GM13977 (cell line): ENCODE data around the gene DGKG.

Experiments
- DNase-seq: peaks from one replicate; pipeline ENCODE4 v3.0.0; 2012; ENCODE audit warnings: low spot score
- CTCF ChIP-seq: IDR thresholded peaks from 2 replicates; pipeline ENCODE4 v1.5.1; 2012; ENCODE audit warnings: mild to moderate bottlenecking, control low read depth; ENCODE audit not compliant: insufficient read depth; ENCODE audit errors: extremely low read depth, missing control alignments
- in situ Hi-C: fragments of 300-500 bp; cut with MboI; formaldehyde crosslinking; loops from one replicate; pipeline ENCODE4 v1.12.0; 2022; ENCODE audit warnings: low sequenced_read_pairs, low pct_unique_long_range_greater_than_20kb, mixed read lengths, inconsistent platforms; ENCODE audit not compliant: unreplicated experiment

Gene DGKG

GRCh38 chr3:186275436-186275835, 86.6 kb downstream of the DGKG start:
- DNase-seq = no peak
- no peak for TF ChIP-seq CTCF
- in situ Hi-C loops = no loop called here

- no peak for TF ChIP-seq CTCF
- no peak for DNase-seq
- in situ Hi-C loops = no loop called here
These were observed 88.4 kb downstream of the DGKG start for GRCh38 chr3:186273586-186273985.

GRCh38 chr3:186270701-186271100, 91.3 kb downstream of the DGKG start:
- no peak for DNase-seq
- no peak for TF ChIP-seq CTCF
- in situ Hi-C loops = no loop called here

DNA sequence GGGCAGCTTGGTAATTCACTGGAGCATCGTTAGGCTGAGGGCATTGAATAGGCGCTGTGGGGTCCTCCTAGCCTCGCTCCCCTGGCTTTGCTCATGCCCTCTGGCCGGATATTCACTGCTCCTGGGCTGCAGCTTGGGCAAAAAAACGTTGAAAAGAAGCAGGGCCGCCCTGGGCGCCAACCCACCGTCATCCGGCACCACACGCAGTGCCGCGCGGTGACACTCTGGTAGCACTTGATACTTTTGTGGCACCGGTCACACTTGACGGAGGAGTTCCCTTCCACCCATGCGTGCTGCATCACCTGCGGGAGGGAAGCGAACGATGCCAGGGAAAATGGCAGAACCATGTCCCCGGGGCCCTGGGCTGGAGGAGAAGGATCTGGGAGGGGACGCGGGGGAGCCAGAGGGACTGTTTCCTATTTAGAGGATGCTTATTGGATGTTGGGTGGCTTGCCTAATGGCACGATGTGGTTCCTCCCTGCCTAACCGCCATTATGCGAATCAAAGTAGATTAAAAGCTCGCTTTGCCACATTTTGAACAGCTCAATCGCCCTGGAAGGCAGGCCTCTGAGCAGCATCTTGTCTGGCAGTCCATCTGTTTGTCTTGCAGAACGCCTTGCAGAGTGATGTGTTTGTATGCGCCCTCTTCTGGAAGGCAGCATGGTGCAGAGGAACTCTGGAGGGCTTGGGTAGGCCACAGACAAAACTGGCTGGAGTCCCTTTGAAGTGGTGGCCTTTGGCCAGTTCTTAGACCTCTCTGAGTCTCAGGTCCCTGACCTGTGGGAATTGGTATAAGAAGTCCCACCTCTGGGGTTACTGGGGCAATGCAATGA, 93.2 kb downstream of the DGKG start:
- in situ Hi-C loops = no loop called here
- no peak for DNase-seq
- peak; percentile 12 for TF ChIP-seq CTCF

GRCh38 chr3:186267758-186268157, 94.3 kb downstream of the DGKG start:
- no peak for DNase-seq
- in situ Hi-C loops = no loop called here
- TF ChIP-seq CTCF = no peak

DNA sequence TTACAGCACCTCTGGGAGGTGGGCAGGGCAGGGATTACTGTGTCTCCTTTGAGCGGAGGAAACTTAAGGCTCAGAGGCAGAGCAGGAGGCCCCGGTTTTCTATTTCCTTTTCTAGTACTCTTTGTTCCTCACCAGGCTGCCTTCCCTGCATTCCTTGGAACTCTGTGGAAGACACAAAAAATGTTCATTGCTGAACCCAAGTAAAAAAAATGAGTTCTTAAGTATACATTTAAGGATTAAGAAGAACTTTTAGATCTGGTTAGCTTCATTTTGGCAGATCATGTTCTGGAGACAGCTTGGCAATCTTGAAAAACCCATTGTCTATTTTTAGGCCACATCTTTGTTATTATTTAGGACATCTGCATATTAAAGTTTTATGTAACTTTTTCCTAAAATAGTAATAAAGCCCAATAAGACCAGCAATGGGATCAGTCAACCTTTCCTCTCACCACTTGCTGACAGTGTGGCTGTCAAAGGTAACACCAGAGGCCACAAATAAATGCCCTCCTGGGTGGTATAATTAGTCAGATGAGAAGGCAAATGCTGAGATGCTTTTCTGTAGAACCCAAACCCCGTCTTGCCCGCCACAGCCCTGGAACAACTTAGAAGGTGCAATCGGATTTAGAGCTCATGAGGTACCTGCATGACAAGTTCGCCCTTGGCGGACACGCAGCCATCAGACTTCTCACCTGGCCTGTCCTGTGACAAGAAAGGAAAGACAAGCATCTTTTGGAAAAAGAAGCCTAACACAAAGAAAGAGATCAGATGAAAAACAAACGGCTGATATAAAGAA, 97.2 kb downstream of the DGKG start:
- TF ChIP-seq CTCF = no peak
- DNase-seq = no peak
- in situ Hi-C loops = loop anchor here (5.0 kb wide), 1 partner anchor 272 kb away; no protein-coding TSS in a partner anchor
